ENCODE measurements around the gene SEPTIN10. TPM values are rescaled to one million over a fixed set of nuclear protein-coding genes. Genes with fewer than 3 reads are reported as not detected.

The SEPTIN10 gene
- total and polyA plus RNA-seq, 2 of the 8 experiments (the other 6 are each of a cell fraction or from before 2014, with no cell fraction given): 23.7 to 101 TPM

DNA sequence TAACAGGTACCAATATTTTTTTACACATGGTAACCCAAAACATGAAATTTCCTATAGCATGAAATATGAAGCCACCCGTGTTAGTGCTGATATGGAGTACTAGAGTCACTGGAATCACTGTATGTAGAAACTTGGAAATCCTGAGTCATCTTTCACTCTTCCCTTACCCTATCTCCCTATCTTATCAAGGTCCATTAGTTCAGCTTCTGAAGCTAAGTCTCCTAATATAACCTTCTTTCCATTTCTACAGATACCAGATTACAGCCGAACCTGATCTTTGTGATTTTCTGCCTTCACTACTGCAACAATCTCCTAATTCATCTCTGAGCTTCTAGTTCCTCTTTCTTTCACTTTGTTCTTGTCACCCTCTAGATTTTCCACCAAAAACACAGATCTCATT is 59.0 kb downstream of the SEPTIN10 start:
- H2BK5ac ChIP-seq (ENCODE audit: low read depth, low read length): no peak overlapping the region
- ChIA-PET POLR2A (ENCODE audit: partially characterized antibody) (no interaction called here), CTCF (ENCODE audit: partially characterized antibody) (interaction anchor here (1.5 to 1.6 kb wide), 2 partner anchors 9 to 181 kb away, joined by 6 to 7 read pairs; no protein-coding TSS in a partner anchor)
- H4K8ac ChIP-seq (ENCODE audit: extremely low read depth, insufficient read depth, low read length): no peak overlapping the region
- H3K18ac ChIP-seq (ENCODE audit: extremely low read depth, low read length): no peak overlapping the region
- peaks cover 0 to 1% (median 0%) of the 10 kb centered on the region in 4 experiments; a peak in 1 of 7 replicates for H3K27me3 ChIP-seq (replicated peaks in 1 of 4; ENCODE audit: control insufficient read depth in 3 of 4, extremely low read depth in 1 of 4, insufficient read depth in 3 of 4, low read length in 3 of 4)
- TF ChIP-seq MAX (IDR thresholded peaks at IDR 0.05) (no peak), EGR1 (IDR thresholded peaks at IDR 0.05; ENCODE audit: borderline replicate concordance, low read depth, low read length) (no peak)
- no peak overlapping the region for H3K4me3 ChIP-seq (ENCODE audit: extremely low read depth in 1 of 4, insufficient read depth in 2 of 4, low read depth in 3 of 4, low read length in 4 of 4)
- no peak overlapping the region for H2BK15ac ChIP-seq (ENCODE audit: low read length)
- peaks cover 0 to 16% (median 5%) of the 10 kb centered on the region in 4 experiments; a peak in 6 of 8 replicates for H3K36me3 ChIP-seq (ENCODE audit: control insufficient read depth in 2 of 4, insufficient read depth in 4 of 4, low read length in 3 of 4)
- no peak overlapping the region for H3K4me2 ChIP-seq (ENCODE audit: insufficient read depth in 1 of 2, low read depth in 2 of 2, low read length in 2 of 2)
- no peak overlapping the region for H2AFZ ChIP-seq (ENCODE audit: low read length)
- no peak for DNase-seq (ENCODE audit: low read depth in 1 of 2, low spot score in 2 of 2)
- no peak overlapping the region for H3K27ac ChIP-seq (ENCODE audit: low read depth, low read length)
- no peak overlapping the region for H3K4ac ChIP-seq (replicated peaks; ENCODE audit: insufficient read length, low read depth, low read length)
- H3K56ac ChIP-seq (replicated peaks; ENCODE audit: insufficient read length, low read depth, low read length): no peak overlapping the region
- H3K4me1 ChIP-seq (replicated peaks in 1 of 4; ENCODE audit: control insufficient read depth in 3 of 4, insufficient read depth in 4 of 4, low read length in 3 of 4): no peaks in the 10 kb centered on the region
- H3K9ac ChIP-seq (replicated peaks in 1 of 4; ENCODE audit: extremely low read depth in 1 of 4, low read depth in 3 of 4, low read length in 3 of 4): no peak overlapping the region
- no peak for FAIRE-seq
- no peak overlapping the region for H3K14ac ChIP-seq (ENCODE audit: insufficient read length)
- H2BK12ac ChIP-seq (ENCODE audit: low read depth, low read length): no peak overlapping the region
- H3K9me3 ChIP-seq (ENCODE audit: insufficient read depth in 2 of 2, low read depth in 1 of 2, low read length in 1 of 2): no peaks in the 10 kb centered on the region
- H2AK5ac ChIP-seq (ENCODE audit: low read depth, low read length): no peak overlapping the region
- 93% methylated on average over 2 of the region's 2 CpGs; no CpG with 5 or more reads in 1 of the 2 experiments for WGBS, 2 experiments (ENCODE audit: extremely low coverage in 1 of 2, insufficient coverage in 1 of 2, insufficient read length in 1 of 2, insufficient replicate concordance in 2 of 2, low coverage in 1 of 2, low lambda C conversion rate in 2 of 2, missing lambda C conversion rate in 1 of 2)
- no peak overlapping the region for H2BK120ac ChIP-seq (replicated peaks; ENCODE audit: low read depth, low read length)
- H3K79me2 ChIP-seq (ENCODE audit: control insufficient read depth in 1 of 2, insufficient read depth in 2 of 2, low read length in 2 of 2): no peaks in the 10 kb centered on the region
- no peak overlapping the region for H2BK20ac ChIP-seq (ENCODE audit: low read length)
- no peak overlapping the region for H4K91ac ChIP-seq (replicated peaks; ENCODE audit: insufficient read length, low read length)
- H4K5ac ChIP-seq (ENCODE audit: insufficient read length, low read depth, low read length): no peak overlapping the region
- H3K79me1 ChIP-seq (ENCODE audit: low read depth, low read length): no peaks in the 10 kb centered on the region
- no peaks in the 10 kb centered on the region for H4K20me1 ChIP-seq (replicated peaks in 1 of 2; ENCODE audit: control insufficient read depth in 1 of 2, insufficient read depth in 2 of 2, low read length in 2 of 2)
- H3K23ac ChIP-seq (ENCODE audit: insufficient read length): no peak overlapping the region
- H3K23me2 ChIP-seq (ENCODE audit: low read depth, low read length): no peaks in the 10 kb centered on the region

All from H1 (cell line).